ENCODE measurements around the gene EEF2.

DNA sequence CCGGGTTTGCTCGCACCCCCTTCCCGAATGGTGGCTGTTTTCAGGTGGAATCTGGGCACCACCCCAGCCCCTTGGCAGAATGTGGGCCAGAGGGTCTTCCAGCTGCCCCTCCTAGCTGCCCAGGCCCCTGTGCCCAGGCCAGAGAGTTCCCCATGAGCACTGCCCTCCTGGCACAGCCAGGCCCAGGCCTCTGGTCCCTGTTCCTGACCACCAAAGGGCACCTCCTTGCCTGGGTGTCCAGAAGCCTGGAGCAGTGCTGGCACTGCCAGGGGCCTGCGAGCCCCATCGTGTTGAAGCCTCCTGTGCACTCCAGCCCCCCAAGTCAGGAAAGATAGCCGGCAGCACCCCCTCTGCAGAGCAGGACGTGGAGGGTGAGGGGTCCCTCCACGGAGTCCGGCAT is 45.7 kb upstream of the EEF2 start:
- TF ChIP-seq, protein P1, sequence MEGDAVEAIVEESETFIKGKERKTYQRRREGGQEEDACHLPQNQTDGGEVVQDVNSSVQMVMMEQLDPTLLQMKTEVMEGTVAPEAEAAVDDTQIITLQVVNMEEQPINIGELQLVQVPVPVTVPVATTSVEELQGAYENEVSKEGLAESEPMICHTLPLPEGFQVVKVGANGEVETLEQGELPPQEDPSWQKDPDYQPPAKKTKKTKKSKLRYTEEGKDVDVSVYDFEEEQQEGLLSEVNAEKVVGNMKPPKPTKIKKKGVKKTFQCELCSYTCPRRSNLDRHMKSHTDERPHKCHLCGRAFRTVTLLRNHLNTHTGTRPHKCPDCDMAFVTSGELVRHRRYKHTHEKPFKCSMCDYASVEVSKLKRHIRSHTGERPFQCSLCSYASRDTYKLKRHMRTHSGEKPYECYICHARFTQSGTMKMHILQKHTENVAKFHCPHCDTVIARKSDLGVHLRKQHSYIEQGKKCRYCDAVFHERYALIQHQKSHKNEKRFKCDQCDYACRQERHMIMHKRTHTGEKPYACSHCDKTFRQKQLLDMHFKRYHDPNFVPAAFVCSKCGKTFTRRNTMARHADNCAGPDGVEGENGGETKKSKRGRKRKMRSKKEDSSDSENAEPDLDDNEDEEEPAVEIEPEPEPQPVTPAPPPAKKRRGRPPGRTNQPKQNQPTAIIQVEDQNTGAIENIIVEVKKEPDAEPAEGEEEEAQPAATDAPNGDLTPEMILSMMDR (conservative IDR thresholded peaks at IDR 0.05; ENCODE audit: low read depth, low read length): no peak
- TF ChIP-seq POLR2A (IDR thresholded peaks at IDR 0.05; ENCODE audit: low read depth, low read length): no peak
- no peak for TF ChIP-seq MAFK (IDR thresholded peaks at IDR 0.05; ENCODE audit: low read depth, low read length)
- TF ChIP-seq CHD1 (IDR thresholded peaks at IDR 0.05; ENCODE audit: low read depth, low read length): no peak
- TF ChIP-seq RAD21 (IDR thresholded peaks at IDR 0.05; ENCODE audit: low read length): no peak
- TF ChIP-seq, protein P2, sequence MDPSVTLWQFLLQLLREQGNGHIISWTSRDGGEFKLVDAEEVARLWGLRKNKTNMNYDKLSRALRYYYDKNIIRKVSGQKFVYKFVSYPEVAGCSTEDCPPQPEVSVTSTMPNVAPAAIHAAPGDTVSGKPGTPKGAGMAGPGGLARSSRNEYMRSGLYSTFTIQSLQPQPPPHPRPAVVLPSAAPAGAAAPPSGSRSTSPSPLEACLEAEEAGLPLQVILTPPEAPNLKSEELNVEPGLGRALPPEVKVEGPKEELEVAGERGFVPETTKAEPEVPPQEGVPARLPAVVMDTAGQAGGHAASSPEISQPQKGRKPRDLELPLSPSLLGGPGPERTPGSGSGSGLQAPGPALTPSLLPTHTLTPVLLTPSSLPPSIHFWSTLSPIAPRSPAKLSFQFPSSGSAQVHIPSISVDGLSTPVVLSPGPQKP (IDR thresholded peaks at IDR 0.05; ENCODE audit: borderline replicate concordance, low read depth, low read length): no peak
- TF ChIP-seq MAZ (IDR thresholded peaks at IDR 0.05; ENCODE audit: borderline replicate concordance, low read depth, low read length): no peak
- TF ChIP-seq RFX5 (IDR thresholded peaks at IDR 0.05; ENCODE audit: low read depth, low read length): no peak
- TF ChIP-seq MXI1 (IDR thresholded peaks at IDR 0.05; ENCODE audit: borderline replicate concordance, low read depth, low read length): no peak
- TF ChIP-seq RCOR1 (IDR thresholded peaks at IDR 0.05; ENCODE audit: insufficient replicate concordance, low read length): no peak
- no peak for TF ChIP-seq BHLHE40 (IDR thresholded peaks at IDR 0.05; ENCODE audit: low read depth, low read length)
